HG03060 (cell line): ENCODE data around the gene PNRC2.

Experiments used
- ATAC-seq: cut with Tn5 transposase; IDR thresholded peaks from one replicate; pipeline ENCODE4 v1.9.1; 2021; ENCODE audit warnings: low read depth, moderate number of reproducible peaks; ENCODE audit not compliant: unreplicated experiment

Gene PNRC2

DNA sequence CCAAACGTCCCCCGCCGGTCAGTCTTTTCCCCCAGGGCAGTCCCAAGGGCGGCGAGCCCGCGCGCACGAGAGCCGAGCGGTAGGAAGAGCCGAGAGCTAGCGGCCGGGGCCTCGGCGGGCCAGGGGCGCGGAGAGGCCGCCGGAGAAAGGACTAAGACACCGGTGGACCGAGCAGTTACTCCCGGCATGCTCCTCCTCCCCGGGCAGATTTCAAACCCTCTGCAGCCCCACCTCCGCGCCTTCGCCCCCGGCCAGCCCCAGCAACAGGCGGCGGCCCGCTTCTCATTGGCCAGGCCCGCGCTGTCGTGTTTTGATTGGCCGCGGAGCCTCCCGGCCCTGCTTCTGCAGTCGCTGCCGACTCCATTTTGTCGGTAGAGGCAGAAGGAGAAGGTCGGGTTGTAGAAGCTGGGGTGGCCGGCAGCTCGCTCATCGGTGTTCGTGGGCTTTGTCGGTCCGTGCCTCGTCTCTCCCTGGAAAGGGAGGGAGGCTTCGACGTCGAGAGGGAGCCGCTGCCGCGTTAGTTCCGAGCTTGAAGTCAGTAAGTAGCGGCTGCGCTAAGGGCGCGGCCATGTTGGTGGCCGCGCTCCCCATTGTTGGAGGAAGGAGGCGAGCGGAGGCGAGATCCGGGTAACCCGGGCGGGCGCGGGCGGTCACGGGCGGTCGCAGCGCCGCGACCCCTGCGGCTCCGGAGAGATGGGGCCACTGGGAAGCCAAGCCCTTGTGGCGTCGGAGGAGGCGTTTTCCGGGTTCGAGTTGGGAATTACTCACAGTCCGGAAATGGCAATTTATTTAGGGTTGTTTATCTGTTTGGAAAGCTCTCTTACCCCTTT lies at the start of gene PNRC2:
TSS of gene PNRC2 (plus strand) at position 368 of the 830 bp plus-strand sequence. CDS start 1,630 bp downstream, outside the sequence.
- ATAC-seq, result peak; percentile 46

GRCh38 chr1:23910144-23910543 lies 49.5 kb upstream of the PNRC2 start:
- no peak for ATAC-seq

- no peak for ATAC-seq
These were observed 48.9 kb upstream of the PNRC2 start for GRCh38 chr1:23910553-23911246.

DNA sequence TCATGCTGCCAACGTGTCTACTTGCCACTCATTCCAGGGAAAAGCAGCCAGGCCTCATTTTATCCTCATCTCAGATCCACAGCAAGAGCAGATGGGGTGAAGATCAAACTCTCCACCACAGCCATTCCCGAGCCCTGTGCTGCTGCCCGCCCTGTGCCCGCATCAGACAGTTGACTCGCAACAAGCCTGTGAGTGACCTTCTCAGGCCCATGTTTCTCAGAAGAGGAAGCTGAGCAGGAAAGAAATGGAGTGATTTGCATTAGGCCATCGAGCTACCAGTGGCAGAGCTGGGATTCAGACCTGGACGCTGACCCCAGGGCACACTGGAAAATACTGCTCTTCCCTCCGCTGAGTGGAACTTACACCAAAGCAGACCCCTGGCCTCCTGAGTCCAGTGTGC lies 47.7 kb upstream of the PNRC2 start:
- ATAC-seq, result no peak

- no peak for ATAC-seq
These were observed 46.3 kb upstream of the PNRC2 start, which contains the start of gene CNR2 for GRCh38 chr1:23913212-23913880. CNR2 (minus strand) TSS chr1:23913362; CDS start chr1:23875617, 37,745 bp downstream.

DNA sequence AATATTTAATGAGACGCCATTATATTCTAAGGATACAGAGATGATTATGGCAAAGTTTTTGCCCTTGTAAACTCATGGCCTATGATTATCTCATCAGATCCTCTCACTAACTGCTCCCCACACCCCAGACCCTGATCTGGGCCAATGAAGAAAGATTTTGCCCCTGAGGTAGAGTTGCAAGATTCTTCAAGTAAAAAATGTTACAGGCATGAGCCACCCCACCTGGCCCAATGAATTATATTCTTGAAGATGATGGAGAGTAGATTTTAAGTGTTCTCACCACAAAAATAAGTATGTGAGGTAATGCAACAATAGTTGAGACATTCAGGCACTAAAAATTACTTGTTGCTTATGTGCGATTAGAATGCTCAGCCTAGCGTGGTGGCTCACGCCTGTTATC lies 44.7 kb upstream of the PNRC2 start:
- no peak for ATAC-seq

- no peak for ATAC-seq
These were observed 44.2 kb upstream of the PNRC2 start for GRCh38 chr1:23915466-23915865.

GRCh38 chr1:23916209-23917131 lies 43.2 kb upstream of the PNRC2 start:
- ATAC-seq, result no peak

GRCh38 chr1:23922321-23922943 lies 37.2 kb upstream of the PNRC2 start:
- ATAC-seq, result no peak

GRCh38 chr1:23923592-23924499 lies 35.8 kb upstream of the PNRC2 start:
- no peak for ATAC-seq

DNA sequence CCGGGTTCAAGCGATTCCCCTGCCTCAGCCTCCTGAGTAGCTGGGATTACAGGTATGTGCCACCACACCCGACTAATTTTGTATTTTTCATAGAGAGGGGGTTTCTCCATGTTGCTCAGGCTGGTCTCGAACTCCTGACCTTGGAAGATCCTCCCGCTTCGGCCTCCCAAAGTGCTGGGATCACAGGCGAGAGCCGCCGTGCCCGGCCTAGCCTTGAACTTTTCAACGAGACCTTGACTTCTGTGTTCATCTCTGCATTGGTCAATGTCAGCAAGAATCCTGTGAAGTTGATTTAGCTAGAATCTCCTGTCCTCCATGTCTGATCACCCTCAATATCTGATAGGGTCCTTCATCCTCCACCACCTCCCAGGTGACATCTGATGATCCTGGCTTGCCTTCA lies 35.0 kb upstream of the PNRC2 start:
- ATAC-seq, result no peak

- no peak for ATAC-seq
These were observed 34.3 kb upstream of the PNRC2 start for GRCh38 chr1:23925279-23925678.

DNA sequence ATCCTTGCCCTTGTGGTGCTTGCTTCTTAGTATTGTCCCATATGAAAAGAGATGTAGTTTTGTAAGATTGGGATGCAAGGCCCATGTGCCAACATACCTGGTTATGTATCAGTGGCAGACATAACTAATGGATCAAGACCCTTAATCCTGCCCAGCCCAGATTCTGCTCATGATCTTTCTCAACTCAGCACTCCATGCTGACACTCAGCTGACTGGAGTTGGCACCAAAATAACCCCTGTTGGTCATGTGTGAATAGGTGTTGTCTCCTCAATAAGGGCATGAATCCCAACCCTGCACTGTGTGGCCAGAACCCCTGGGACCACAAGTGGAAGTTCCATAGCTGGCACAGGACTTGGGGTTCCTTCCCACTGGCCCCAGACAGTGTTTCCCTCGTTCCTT lies 32.5 kb upstream of the PNRC2 start:
- ATAC-seq, result no peak

DNA sequence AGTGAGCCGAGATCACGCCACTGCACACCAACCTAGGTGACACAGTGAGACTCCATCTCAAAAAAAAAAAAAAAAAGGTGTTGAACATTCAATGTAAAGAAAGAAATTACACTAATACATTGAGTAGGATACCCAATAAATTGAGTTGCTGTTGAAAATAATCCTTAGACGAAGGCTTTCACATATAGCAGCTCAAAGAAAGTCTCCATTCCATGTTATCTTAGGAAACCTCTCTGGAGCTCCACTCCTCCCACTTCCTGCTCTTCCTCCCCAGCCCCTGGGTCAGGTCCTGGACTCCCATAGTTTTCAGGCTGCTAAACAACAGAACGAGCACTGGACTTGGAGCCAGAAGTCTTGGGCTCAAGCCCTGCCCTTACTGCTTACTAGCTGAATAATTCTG lies 30.8 kb upstream of the PNRC2 start:
- ATAC-seq, result no peak

GRCh38 chr1:23930270-23930669 lies 29.4 kb upstream of the PNRC2 start:
- ATAC-seq, result no peak

- ATAC-seq, result no peak
These were observed 28.7 kb upstream of the PNRC2 start for GRCh38 chr1:23930861-23931490.

DNA sequence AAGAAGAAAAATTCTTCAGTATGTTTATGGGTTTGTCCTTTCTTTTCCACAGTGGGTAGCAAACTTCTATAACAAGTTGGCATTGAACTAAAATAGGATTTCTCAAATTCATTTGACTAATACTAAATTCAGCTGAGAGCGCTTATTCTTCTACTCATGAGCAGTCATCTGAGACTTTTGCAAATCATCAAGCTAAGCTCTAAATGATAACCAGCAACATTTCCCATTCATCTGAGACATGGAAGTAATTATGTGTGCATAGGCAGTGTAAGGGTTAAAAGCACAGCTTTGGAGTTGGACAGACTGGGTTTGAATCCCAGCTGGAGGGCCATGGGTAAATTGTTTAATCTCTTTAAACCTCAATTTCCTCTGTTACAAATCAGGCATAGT lies 28.1 kb upstream of the PNRC2 start:
- no peak for ATAC-seq

- ATAC-seq, result no peak
These were observed 23.0 kb upstream of the PNRC2 start for GRCh38 chr1:23936481-23937176.
